IMR-90 (cell line): Measurements from ENCODE around the gene NOM1. TPM values are rescaled to one million over a fixed set of nuclear protein-coding genes. Genes with fewer than 3 reads are reported as not detected.

Experiments
- ATAC-seq: fragments of 200-7000 bp; cut with Tn5 transposase; 2 replicates; pipeline ENCODE4 v1.9.1; 2020; ENCODE audit warnings: low read depth, mild to moderate bottlenecking, moderate library complexity
- BruUV-seq: library from RNA; stranded (reverse); fragments of 400-500 nt; replicated peaks from 2 replicates; lab custom pipeline; 2021; lab: Mats Ljungman, UMichigan
- CTCF ChIA-PET: fragments of 300-600 bp; formaldehyde crosslinking; extraction: SDS; loops from one replicate; lab custom pipeline; 2021; ENCODE audit warnings: antibody characterized with exemption; lab: Yijun Ruan, JAX
- POLR2A ChIA-PET: fragments of 300-600 bp; sonication (Branson Sonifier 250); formaldehyde crosslinking; loops from one replicate; lab custom pipeline; 2022; ENCODE audit warnings: antibody characterized with exemption; ENCODE audit not compliant: unreplicated experiment; lab: Charles Lee
- DNase-seq: peaks from one replicate; pipeline ENCODE4 v3.0.0; 2013
- H2AFZ ChIP-seq: replicated peaks from 2 replicates; pipeline ENCODE3; 2013; ENCODE audit warnings: low read length, mild to moderate bottlenecking; ENCODE audit not compliant: poor library complexity
- H2AK5ac ChIP-seq: 2 replicates; pipeline ENCODE4 v1.6.1; 2013; ENCODE audit warnings: low read depth, low read length, inconsistent platforms
- H2AK9ac ChIP-seq: replicated peaks from 2 replicates; pipeline ENCODE3; 2013; ENCODE audit warnings: mild to moderate bottlenecking, low read depth, low read length, moderate library complexity; ENCODE audit not compliant: poor library complexity
- H2BK120ac ChIP-seq: 2 replicates; pipeline ENCODE4 v1.6.1; 2013; ENCODE audit warnings: low read depth, low read length, inconsistent platforms
- H2BK15ac ChIP-seq: 3 replicates; pipeline ENCODE4 v1.6.1; 2013; ENCODE audit warnings: low read depth, low read length, inconsistent platforms
- H2BK20ac ChIP-seq: 2 replicates; pipeline ENCODE4 v1.6.1; 2013; ENCODE audit warnings: low read depth, mild to moderate bottlenecking, inconsistent platforms, low read length, moderate library complexity
- H2BK5ac ChIP-seq: 2 replicates; pipeline ENCODE4 v1.6.1; 2013; ENCODE audit warnings: mild to moderate bottlenecking, low read depth, low read length, inconsistent platforms; ENCODE audit not compliant: poor library complexity, severe bottlenecking
- H3K14ac ChIP-seq: replicated peaks from 2 replicates; pipeline ENCODE4 v1.6.1; 2013; ENCODE audit warnings: low read depth, low read length, inconsistent platforms
- H3K18ac ChIP-seq: 2 replicates; pipeline ENCODE4 v1.6.1; 2013; ENCODE audit warnings: low read depth, low read length, control low read depth
- H3K23ac ChIP-seq: 2 replicates; pipeline ENCODE4 v1.6.1; 2013; ENCODE audit warnings: low read depth, low read length, inconsistent platforms
- H3K27ac ChIP-seq: 2 replicates; pipeline ENCODE4 v1.5.1; 2013; ENCODE audit warnings: mild to moderate bottlenecking, control low read depth, low read length; ENCODE audit not compliant: insufficient read depth
- H3K27me3 ChIP-seq: 2 replicates; pipeline ENCODE4 v1.6.1; 2013; ENCODE audit warnings: low read length; ENCODE audit not compliant: control insufficient read depth, insufficient read depth
- H3K36me3 ChIP-seq: 2 replicates; pipeline ENCODE4 v1.6.1; 2013; ENCODE audit warnings: low read length, mixed read lengths; ENCODE audit not compliant: control insufficient read depth, insufficient read depth
- H3K4ac ChIP-seq: 2 replicates; pipeline ENCODE4 v1.6.1; 2013; ENCODE audit warnings: low read depth, low read length, inconsistent platforms
- H3K4me1 ChIP-seq: 2 replicates; pipeline ENCODE4 v1.6.1; 2013; ENCODE audit warnings: low read length, mixed read lengths; ENCODE audit not compliant: control insufficient read depth, insufficient read depth
- H3K4me2 ChIP-seq: 2 replicates; pipeline ENCODE4 v1.6.1; 2013; ENCODE audit warnings: low read depth, mild to moderate bottlenecking, control low read depth, low read length, moderate library complexity
- H3K4me3 ChIP-seq: 2 replicates; pipeline ENCODE4 v1.5.1; 2013; ENCODE audit warnings: low read depth, mild to moderate bottlenecking, control low read depth, low read length, moderate library complexity; ENCODE audit not compliant: insufficient read depth
- H3K56ac ChIP-seq: 2 replicates; pipeline ENCODE4 v1.6.1; 2013; ENCODE audit warnings: low read length, inconsistent platforms; ENCODE audit not compliant: insufficient read depth; ENCODE audit errors: extremely low read depth
- H3K79me1 ChIP-seq, 2 experiments: 2 replicates each; pipeline ENCODE4 v1.6.1; 2013; ENCODE audit warnings: low read length in 2 of 2, inconsistent platforms in 1 of 2, low read depth in 1 of 2
- H3K9ac ChIP-seq: 2 replicates; pipeline ENCODE4 v1.6.1; 2013; ENCODE audit warnings: low read depth, low read length, control low read depth
- H3K9me1 ChIP-seq: 2 replicates; pipeline ENCODE4 v1.6.1; 2013; ENCODE audit warnings: low read length, inconsistent platforms; ENCODE audit not compliant: insufficient read depth
- H3K9me3 ChIP-seq: 2 replicates; pipeline ENCODE4 v1.6.1; 2013; ENCODE audit warnings: low read length; ENCODE audit not compliant: control insufficient read depth, insufficient read depth
- H4K20me1 ChIP-seq: 2 replicates; pipeline ENCODE4 v1.6.1; 2013; ENCODE audit warnings: low read length, inconsistent platforms; ENCODE audit not compliant: insufficient read depth
- H4K5ac ChIP-seq: 2 replicates; pipeline ENCODE4 v1.6.1; 2013; ENCODE audit warnings: mild to moderate bottlenecking, low read depth, low read length, control low read depth
- H4K8ac ChIP-seq, 2 experiments: 2 replicates each; pipeline ENCODE4 v1.6.1; 2013; ENCODE audit warnings: low read depth in 2 of 2, low read length in 2 of 2, control low read depth in 1 of 2, inconsistent platforms in 1 of 2
- H4K91ac ChIP-seq: 2 replicates; pipeline ENCODE4 v1.6.1; 2013; ENCODE audit warnings: low read depth, low read length, inconsistent platforms; ENCODE audit not compliant: insufficient read depth
- CHD1 ChIP-seq: IDR thresholded peaks from 2 replicates; pipeline ENCODE4 v1.6.1; 2012; ENCODE audit warnings: low read depth, low read length, improper control_type of control experiment
- MAFK ChIP-seq: IDR thresholded peaks from 2 replicates; pipeline ENCODE4 v1.6.1; 2012; ENCODE audit warnings: low read depth, low read length, improper control_type of control experiment
- NFE2L2 ChIP-seq: fragments of 150-350 bp; IDR thresholded peaks from 2 replicates; pipeline ENCODE4 v1.6.1; 2016; ENCODE audit warnings: low read depth, mild to moderate bottlenecking, low read length
- SMC3 ChIP-seq: fragments of 150-350 bp; IDR thresholded peaks from 2 replicates; pipeline ENCODE4 v1.6.1; 2016; ENCODE audit warnings: low read depth, mild to moderate bottlenecking, antibody characterized with exemption, low read length, moderate library complexity
- WGBS, 2 experiments: methylation state at CpG; one replicate each; pipeline versions ENCODE4 v1.1.5 to v1.1.7; 2013; ENCODE audit warnings: missing lambda C conversion rate in 2 of 2; ENCODE audit not compliant: insufficient read length in 1 of 2; ENCODE audit errors: extremely low coverage in 2 of 2; 5-methylcytosine and 5-hydroxymethylcytosine counted together
- dilution Hi-C: fragments of 300-500 bp; cut with HindIII; formaldehyde crosslinking; loops from one replicate; pipeline ENCODE4 v1.14.3; 2018; ENCODE audit warnings: low sequenced_read_pairs; ENCODE audit not compliant: unreplicated experiment
- in situ Hi-C: fragments of 300-500 bp; cut with MboI; formaldehyde crosslinking; loops from 3 replicates; pipeline ENCODE4 v1.14.3; 2019; ENCODE audit warnings: low sequenced_read_pairs, inconsistent platforms, mixed read lengths
- intact Hi-C: fragments of 100-400 bp; cut with micrococcal nuclease; formaldehyde crosslinking; loops from 2 replicates; pipeline ENCODE4 v1.10.0; 2022
- polyA plus RNA-seq, 3 experiments: library from polyadenylated mRNA; depleted of rRNA; stranded (reverse); fragments of >200 nt; gene quantifications; 2 replicates each; pipeline ENCODE4 v1.2.3, GENCODE V29; 2012; ENCODE audit warnings: low replicate concordance in 1 of 3
- total RNA-seq: library from RNA; depleted of rRNA; stranded (reverse); fragments of >200 nt; gene quantifications from 2 replicates; pipeline ENCODE4 v1.2.3, GENCODE V29; 2012
- TF ChIP-seq, protein P1 (sequence below): fragments of 150-350 bp; IDR thresholded peaks from 2 replicates; pipeline ENCODE4 v1.6.1; 2016; ENCODE audit warnings: low read depth, mild to moderate bottlenecking, low read length, moderate library complexity, borderline replicate concordance

NOM1 gene
- total and polyA plus RNA-seq, 2 of the 4 experiments (the other 2 are of a cell fraction): 15.3 to 15.4 TPM

DNA sequence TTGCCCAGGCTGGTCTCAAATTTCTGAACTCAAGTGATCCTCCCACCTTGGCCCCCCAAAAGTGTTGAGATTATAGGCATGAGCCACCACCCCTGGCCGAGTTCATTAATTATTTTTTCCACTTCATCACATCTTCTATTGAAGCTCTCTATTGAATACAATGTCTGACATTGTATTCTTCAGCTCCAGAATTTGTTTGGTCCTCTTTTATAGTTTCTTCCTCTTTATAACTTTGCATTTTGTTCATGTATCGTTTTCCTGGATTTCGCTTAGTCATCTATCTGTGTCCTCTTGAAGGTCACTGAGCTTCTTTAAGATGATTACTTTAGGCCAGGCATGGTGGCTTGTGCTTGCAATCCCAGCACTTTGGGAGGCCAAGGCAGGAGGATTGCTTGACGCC, 30.2 kb downstream of the NOM1 start:
- WGBS, 2 experiments: 100% methylated on average over 2 of the region's 4 CpGs; no CpG with 5 or more reads in 1 of the 2 experiments
- no peak overlapping the region for H3K9ac ChIP-seq
- H3K56ac ChIP-seq: no peak overlapping the region
- H3K23ac ChIP-seq: no peak overlapping the region
- no peak overlapping the region for H2AFZ ChIP-seq
- no peaks in the 10 kb centered on the region for H3K9me1 ChIP-seq
- no peak overlapping the region for H2AK5ac ChIP-seq
- no peak overlapping the region for H4K8ac ChIP-seq
- TF ChIP-seq NFE2L2: peak; percentile 24; the same call in 1 of the 2 replicates
- peak; percentile 28; the same call in 1 of the 2 replicates for TF ChIP-seq MAFK
- TF ChIP-seq CHD1: no peak
- no peak for TF ChIP-seq SMC3
- TF ChIP-seq, protein P1, sequence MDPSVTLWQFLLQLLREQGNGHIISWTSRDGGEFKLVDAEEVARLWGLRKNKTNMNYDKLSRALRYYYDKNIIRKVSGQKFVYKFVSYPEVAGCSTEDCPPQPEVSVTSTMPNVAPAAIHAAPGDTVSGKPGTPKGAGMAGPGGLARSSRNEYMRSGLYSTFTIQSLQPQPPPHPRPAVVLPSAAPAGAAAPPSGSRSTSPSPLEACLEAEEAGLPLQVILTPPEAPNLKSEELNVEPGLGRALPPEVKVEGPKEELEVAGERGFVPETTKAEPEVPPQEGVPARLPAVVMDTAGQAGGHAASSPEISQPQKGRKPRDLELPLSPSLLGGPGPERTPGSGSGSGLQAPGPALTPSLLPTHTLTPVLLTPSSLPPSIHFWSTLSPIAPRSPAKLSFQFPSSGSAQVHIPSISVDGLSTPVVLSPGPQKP: no peak
- H2BK5ac ChIP-seq: no peak overlapping the region
- no peak overlapping the region for H3K4me2 ChIP-seq
- H3K27ac ChIP-seq: no peak overlapping the region
- POLR2A ChIA-PET: no interaction called here
- dilution Hi-C loops: no loop called here
- no peak overlapping the region for H3K14ac ChIP-seq
- H3K4me1 ChIP-seq: no peaks in the 10 kb centered on the region
- intact Hi-C loops: no loop called here
- no peak overlapping the region for H4K5ac ChIP-seq
- BruUV-seq: no TSS peak
- no peak overlapping the region for H2BK20ac ChIP-seq
- no peak overlapping the region for H3K4me3 ChIP-seq
- H4K91ac ChIP-seq: no peak overlapping the region
- in situ Hi-C loops: no loop called here
- no peak overlapping the region for H3K18ac ChIP-seq
- H2AK9ac ChIP-seq: no peak overlapping the region
- H3K9me3 ChIP-seq: peaks cover 2% of the 10 kb centered on the region
- H2BK15ac ChIP-seq: no peak overlapping the region
- CTCF ChIA-PET: no interaction called here
- no peaks in the 10 kb centered on the region for H3K27me3 ChIP-seq
- H2BK120ac ChIP-seq: no peak overlapping the region
- no peaks in the 10 kb centered on the region for H3K36me3 ChIP-seq
- H4K20me1 ChIP-seq: no peaks in the 10 kb centered on the region
- DNase-seq (no peak), ATAC-seq (no peak)
- H3K4ac ChIP-seq: no peak overlapping the region
- H3K79me1 ChIP-seq: no peaks in the 10 kb centered on the region
